HG03575 (cell line): Measurements from ENCODE around the gene OSBPL1A.
"Not testable (repeated sequence)": the region's sequence is repeated elsewhere in the genome, so short reads cannot be mapped to it uniquely, and the experiment has no call there.

Experiments
- ATAC-seq: cut with Tn5 transposase; IDR thresholded peaks from one replicate; pipeline ENCODE4 v1.9.1; 2021; ENCODE audit not compliant: unreplicated experiment, insufficient number of reproducible peaks, low FRiP score; ENCODE audit errors: extremely low read depth

The OSBPL1A gene

GRCh38 chr18:24362757-24363156, 34.9 kb downstream of the OSBPL1A start:
- no peak for ATAC-seq

- not testable (repeated sequence) for ATAC-seq
These were observed 37.7 kb downstream of the OSBPL1A start for GRCh38 chr18:24359787-24360530.

- no peak for ATAC-seq
These were observed 43.3 kb downstream of the OSBPL1A start for GRCh38 chr18:24354278-24354677.

GRCh38 chr18:24346254-24346653, 51.4 kb downstream of the OSBPL1A start:
- ATAC-seq, result no peak

GRCh38 chr18:24344509-24344908, 53.1 kb downstream of the OSBPL1A start:
- ATAC-seq, result no peak

GRCh38 chr18:24342347-24342746, 55.3 kb downstream of the OSBPL1A start:
- ATAC-seq, result no peak

GRCh38 chr18:24341361-24341760, 56.3 kb downstream of the OSBPL1A start:
- no peak for ATAC-seq

- ATAC-seq, result no peak
These were observed 64.5 kb downstream of the OSBPL1A start for GRCh38 chr18:24333084-24333483.

GRCh38 chr18:24326211-24326610, 71.4 kb downstream of the OSBPL1A start:
- ATAC-seq, result no peak

- ATAC-seq, result no peak
These were observed 75.0 kb downstream of the OSBPL1A start for GRCh38 chr18:24322584-24323136.

GRCh38 chr18:24321071-24321470, 76.6 kb downstream of the OSBPL1A start:
- no peak for ATAC-seq

GRCh38 chr18:24319757-24320156, 77.9 kb downstream of the OSBPL1A start:
- ATAC-seq, result no peak

- no peak for ATAC-seq
These were observed 80.3 kb downstream of the OSBPL1A start for GRCh38 chr18:24317370-24317769.

- ATAC-seq, result no peak
These were observed 82.5 kb downstream of the OSBPL1A start for GRCh38 chr18:24315170-24315569.

- no peak for ATAC-seq
These were observed 91.4 kb downstream of the OSBPL1A start for GRCh38 chr18:24306201-24306600.

- ATAC-seq, result no peak
These were observed 96.9 kb downstream of the OSBPL1A start for GRCh38 chr18:24300703-24301102.

GRCh38 chr18:24296276-24296675, 101.3 kb downstream of the OSBPL1A start:
- no peak for ATAC-seq

- no peak for ATAC-seq
These were observed 104.4 kb downstream of the OSBPL1A start for GRCh38 chr18:24293254-24293653.

- no peak for ATAC-seq
These were observed 119.0 kb downstream of the OSBPL1A start for GRCh38 chr18:24278591-24278990.

GRCh38 chr18:24277516-24278195, 120.0 kb downstream of the OSBPL1A start:
- ATAC-seq, result no peak
